ENCODE data around the gene ANAPC2. TPM values are rescaled to one million over a fixed set of nuclear protein-coding genes. Genes with fewer than 3 reads are reported as not detected.

Gene ANAPC2
- total RNA-seq, 1 donor from 2014 or later, result 35.0 TPM

DNA sequence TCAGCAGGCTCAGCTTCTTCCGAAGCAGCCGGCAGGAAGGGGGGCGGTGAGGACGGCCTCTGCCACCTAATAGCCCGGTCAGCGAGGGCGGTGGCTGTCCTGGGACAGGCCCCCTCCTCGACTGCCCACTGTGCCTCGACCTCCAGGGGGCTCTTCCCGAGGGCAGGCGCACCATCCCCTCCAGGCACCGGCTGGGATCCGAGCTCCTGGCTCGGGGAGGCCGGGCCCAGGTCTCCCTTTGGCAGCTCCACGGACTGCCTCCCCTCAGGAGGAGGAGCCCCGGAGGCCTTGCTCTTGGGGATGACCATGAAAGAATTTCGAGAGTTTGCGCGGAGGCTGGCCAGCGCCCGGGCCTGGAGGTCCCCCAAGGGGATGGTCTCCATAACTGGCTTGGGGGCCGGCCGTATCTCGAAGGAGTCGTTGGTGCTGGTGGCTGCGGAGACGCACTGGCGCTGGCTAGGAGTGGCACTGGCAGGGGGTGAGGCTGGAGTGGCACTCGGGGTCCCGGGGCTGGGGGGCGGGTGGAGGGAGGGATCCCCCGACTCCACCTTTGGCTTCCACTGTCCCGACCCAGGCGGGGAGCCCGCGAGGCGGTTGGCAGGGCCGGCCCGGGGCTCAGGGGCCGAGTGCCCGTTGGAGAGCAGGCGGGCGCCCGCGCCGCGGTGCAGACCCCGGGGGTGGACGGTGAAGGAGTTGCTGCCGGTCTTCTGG lies 11.2 kb upstream of the ANAPC2 start:
- DNase-seq (ENCODE audit: missing footprints) (no peak), ATAC-seq (no peak)
- intact Hi-C loops (cut with DNase I), result no loop called here

DNA sequence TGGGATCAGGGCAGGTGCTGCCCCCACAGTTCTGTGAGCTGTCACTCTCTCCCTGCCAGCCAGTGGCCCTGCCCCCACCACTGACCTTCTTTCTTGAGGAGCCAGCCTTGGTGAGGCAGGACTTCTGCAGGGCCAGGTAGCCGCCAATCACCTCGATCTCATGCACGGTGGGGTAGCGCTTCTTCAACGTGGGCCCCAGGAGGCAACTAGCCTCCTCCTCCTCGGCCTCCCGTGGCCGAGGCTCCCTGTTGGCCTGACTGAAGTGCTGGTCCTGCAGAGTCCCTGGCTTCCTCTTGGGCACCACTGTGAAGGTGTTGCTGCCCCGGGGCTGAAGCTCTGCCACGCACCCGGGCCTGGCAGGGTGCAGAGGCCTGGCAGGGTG lies 10.5 kb upstream of the ANAPC2 start:
- ATAC-seq, result no peak
- no peak for DNase-seq (ENCODE audit: missing footprints)
- intact Hi-C loops (cut with DNase I), result no loop called here

DNA sequence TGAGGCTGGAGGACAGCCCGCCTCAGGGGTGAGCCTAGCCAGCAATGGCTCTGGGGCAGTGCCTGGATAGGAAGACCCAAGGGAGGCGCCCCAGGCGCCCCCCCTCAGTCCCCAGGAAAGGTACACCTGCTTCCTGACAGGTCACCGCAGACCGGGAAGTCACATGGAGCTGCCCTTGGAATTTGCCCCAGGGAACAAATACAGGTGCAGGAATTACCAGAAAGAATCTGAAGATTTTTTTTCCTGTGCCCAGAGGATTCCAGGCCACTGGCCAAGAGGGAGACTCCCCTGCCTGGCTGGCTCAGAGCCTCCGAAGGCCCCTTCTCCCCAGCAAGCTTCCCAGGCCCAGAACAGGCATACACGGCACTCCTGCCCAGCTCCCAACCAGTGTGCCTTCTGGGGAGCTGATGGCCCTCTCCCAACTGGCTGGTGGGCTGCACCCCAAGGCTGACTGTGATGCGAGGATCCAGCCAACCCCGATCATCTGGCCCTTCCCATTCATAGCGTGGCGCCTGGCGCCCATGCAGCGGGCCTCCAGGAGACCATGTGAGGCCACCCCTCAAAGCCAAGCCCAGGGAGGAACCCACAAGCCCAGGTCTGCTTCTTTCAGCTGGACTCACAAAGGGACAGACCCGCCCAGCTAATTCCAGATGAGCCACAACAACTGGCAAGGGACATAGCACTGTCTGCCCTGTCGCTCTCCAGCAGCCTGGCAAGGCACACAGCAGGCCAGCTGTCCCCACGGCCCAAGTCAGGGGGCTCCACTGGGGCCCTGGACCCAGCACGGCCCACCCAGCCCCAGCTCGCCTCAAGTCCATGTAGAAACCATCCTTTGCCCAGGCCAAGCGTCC lies 9.9 kb upstream of the ANAPC2 start:
- no peak for DNase-seq (ENCODE audit: missing footprints)
- intact Hi-C loops (cut with DNase I), result no loop called here

DNA sequence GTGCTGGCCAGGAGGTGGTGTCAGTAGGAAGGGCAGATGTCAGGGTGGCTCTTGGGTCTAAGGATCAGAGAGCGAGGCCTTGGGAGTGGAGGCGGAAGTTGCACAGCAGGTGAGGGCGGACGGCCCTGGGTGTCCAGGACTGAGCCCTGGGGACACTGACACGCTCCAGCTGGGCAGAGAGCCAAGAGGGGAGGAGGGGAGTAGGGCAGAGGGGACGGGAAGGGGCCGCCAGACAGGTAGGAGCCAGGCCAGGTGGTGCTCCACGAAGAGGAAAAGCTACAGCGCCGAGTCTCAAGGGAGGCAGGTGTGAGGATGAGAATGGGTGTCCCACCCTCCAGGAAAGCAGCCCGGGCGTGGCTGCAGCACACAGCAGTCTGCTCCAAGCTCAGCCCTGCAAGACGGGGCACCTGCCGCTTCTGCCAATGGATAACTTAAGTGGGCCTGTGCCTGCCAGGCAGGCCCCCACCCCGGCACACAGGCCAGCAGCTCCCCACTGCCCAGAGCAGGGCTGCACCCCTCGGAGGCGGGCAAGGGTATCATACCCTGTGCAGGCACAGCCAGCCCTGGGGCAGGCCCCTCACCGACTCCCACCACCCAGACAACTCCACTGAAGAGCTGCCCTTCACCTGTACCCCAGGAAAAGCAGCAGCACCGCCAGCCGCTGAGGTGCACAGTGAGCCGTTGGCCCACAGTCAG lies 7.3 kb upstream of the ANAPC2 start:
- ATAC-seq, result no peak
- intact Hi-C loops (cut with DNase I), result no loop called here
- DNase-seq (ENCODE audit: missing footprints), result no peak

More for the DNA sequence above, 9.9 kb upstream of the ANAPC2 start:
- ATAC-seq, result no peak

DNA sequence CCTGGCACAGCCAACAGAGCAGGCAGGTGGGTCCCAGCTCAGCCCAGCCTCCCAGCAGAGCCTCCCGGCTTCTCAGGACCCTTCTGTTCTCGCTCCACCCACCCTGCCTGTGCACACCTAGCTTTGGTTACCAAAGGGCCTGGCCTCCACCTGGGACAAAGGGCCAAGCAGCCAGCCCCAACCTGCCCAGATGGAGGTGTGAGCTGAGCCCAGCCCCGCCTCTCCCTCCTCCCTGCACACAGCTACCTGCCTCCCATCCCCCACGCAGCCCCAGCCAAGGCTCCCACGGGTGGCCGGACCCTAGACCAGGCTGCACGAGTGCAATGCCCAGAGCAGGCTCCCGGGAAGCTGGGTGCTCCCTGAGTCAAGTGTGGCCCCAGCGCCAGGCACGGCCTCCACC lies 6.5 kb upstream of the ANAPC2 start:
- ATAC-seq, result no peak
- intact Hi-C loops (cut with DNase I), result no loop called here
- no peak for DNase-seq (ENCODE audit: missing footprints)

DNA sequence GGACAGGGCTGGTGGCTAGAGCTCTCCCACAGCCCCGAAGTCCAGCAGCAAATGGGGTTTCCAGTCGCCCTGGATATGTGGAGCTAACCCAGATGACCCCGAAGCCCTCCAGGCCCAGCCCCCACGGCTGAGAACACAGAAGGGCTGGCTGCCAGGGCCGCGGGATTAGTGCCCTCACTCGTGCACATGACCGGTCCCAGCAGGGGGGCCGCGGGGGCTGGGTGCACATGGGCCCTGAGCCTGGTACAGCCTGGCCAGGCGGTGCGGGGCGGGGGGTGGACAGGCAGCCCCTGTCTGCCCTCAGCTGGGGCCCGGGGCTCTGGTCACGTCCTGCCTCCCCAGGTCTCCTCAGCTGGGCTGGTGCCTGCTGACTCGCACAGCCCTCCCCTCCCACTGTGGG lies 6.0 kb upstream of the ANAPC2 start:
- intact Hi-C loops (cut with DNase I), result no loop called here
- DNase-seq (ENCODE audit: missing footprints) (peak; percentile 77), ATAC-seq (peak; percentile 76)

DNA sequence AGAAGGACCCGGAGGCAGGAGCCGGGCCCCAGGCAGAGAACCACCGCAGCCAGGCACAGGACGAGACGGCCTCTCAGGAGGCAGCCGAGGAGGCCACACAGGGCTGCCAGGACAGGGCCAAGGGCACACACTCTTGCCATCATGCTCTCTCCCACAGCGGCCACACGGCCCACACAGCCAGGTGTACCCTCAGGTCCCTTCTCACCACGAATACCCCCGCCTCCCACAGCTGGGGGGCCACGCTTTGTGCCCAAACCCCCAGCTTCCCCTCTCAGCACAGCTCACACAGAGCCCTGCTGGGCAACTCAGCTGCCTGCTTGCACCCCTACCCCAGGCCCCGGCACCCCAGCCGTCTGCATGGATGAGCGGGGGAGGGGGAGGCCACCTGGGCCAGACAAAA lies 5.4 kb upstream of the ANAPC2 start:
- intact Hi-C loops (cut with DNase I), result no loop called here
- no peak for DNase-seq (ENCODE audit: missing footprints)
- ATAC-seq, result no peak

DNA sequence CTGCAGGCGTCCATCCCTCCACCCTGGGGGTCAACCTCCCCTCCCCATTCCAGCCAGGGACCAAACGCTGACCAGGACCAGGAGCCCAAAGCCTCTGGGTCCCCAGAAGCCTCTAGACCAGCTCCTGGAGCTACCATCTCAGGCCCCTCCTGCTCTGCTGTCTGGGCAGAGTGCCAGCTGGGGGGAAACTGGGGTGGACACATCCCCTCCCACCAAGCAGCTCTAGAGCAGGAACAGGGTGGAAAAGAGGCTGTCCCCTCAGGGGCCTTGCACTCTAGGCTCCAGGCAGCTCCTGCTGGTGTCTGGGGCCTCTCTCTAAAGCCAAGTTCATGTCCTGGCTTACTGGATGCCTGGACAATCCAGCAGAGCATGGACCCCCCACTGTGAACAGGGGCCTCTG lies 4.5 kb upstream of the ANAPC2 start:
- DNase-seq (ENCODE audit: missing footprints) (no peak), ATAC-seq (no peak)
- intact Hi-C loops (cut with DNase I), result no loop called here

DNA sequence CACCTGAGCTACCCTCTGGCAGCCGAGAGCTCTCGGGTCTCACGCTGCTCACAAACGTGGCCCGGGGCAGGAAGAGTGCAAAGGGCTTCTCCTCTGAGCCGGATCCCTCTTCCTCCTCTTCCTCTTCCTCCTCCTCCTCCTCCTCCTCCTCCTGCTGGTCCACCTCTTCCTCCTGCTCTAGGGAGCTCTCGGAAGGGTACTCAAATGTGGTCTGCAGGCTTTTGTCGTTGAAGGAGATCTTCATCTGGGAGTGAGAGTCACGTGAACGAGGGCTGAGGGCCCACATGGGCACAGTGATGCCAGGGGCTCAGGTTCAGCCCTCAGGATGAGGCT lies 4.1 kb upstream of the ANAPC2 start:
- ATAC-seq (no peak), DNase-seq (ENCODE audit: missing footprints) (no peak)
- intact Hi-C loops (cut with DNase I), result no loop called here

DNA sequence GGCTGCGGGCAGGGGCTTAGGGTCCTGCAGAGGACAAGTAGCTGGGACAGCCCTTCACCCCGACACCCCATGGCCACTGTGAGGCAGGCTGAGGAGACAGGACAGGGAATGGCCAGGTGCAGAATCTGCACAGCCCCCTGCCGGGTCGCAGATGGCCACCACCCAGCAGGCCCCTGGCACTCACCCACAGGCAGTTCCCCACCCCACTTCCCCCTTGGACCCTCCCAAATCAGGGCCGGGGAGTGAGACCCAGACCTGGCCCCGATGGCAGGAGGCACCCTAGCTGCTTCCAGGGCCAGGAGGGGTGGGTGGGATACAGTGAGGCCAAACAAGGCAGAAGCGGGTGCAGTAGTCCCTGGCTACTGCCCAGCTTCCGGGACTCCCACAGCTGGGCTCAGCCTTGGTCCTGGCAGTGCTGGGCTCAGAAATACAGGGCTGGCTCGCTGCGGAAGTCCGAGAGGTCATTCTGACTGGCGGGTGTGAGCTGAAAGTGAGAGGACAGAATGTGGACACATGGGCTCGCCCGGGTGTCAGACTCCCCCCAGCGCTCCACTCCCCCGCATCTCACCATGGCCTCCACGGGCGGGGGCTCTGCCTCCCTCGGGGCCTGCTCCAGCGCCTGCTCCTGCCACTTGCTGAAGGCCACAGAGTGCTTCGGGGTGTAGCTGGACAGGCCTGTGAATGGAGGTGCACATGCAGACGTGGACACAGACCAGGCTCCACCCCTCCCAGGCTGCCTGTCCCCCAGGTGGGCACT lies 3.5 kb upstream of the ANAPC2 start:
- ATAC-seq, result no peak
- no peak for DNase-seq (ENCODE audit: missing footprints)
- intact Hi-C loops (cut with DNase I), result no loop called here

DNA sequence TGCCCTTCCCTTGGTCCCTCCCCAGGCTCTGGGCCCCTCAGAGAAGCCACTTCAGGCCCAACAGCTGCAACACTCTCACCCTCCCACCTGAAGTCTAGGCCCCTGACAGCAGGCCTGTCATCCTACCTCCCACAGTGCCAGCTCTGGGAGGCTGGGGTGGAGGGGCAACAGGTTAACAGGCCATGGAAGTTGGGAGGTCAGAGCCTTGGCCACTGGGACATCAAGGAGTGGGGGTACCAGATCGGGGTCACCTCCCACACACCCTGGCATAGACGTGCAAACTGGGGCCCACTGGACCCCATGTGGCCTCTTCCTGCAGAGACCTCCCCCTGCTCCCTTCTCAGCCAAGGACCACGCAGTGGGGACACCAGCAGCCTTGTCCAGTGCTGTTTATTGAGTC lies 2.9 kb upstream of the ANAPC2 start:
- intact Hi-C loops (cut with DNase I), result no loop called here
- DNase-seq (ENCODE audit: missing footprints), result no peak

DNA sequence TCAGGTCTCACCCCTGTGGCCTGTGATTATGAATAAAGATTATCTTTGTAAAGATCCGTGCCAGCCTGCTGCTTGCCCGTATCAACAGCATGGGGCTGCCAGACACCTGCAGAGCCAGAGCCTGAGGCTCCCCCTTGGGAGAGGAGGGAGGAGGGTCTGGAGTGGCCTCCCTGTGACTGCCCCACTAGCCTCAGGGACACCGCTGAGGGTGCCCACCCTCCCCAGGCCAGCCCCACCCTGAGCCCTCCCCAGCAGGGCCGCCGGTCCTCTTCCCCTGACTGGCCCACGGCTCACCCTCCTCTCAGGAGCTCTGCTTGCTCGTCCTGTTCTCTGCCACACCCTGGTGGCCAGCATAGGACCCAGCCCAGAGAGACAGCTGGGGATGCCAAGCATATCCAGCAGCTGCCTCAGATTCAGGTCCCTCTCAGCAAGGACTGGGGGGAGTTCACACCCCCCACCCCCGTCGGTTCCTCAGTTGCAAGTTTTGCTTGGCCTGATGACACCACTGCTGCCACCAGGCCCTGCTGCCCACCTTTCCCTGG lies 2.0 kb upstream of the ANAPC2 start:
- ATAC-seq (no peak), DNase-seq (ENCODE audit: missing footprints) (no peak)
- intact Hi-C loops (cut with DNase I), result no loop called here

More for the DNA sequence above, 2.9 kb upstream of the ANAPC2 start:
- no peak for ATAC-seq

DNA sequence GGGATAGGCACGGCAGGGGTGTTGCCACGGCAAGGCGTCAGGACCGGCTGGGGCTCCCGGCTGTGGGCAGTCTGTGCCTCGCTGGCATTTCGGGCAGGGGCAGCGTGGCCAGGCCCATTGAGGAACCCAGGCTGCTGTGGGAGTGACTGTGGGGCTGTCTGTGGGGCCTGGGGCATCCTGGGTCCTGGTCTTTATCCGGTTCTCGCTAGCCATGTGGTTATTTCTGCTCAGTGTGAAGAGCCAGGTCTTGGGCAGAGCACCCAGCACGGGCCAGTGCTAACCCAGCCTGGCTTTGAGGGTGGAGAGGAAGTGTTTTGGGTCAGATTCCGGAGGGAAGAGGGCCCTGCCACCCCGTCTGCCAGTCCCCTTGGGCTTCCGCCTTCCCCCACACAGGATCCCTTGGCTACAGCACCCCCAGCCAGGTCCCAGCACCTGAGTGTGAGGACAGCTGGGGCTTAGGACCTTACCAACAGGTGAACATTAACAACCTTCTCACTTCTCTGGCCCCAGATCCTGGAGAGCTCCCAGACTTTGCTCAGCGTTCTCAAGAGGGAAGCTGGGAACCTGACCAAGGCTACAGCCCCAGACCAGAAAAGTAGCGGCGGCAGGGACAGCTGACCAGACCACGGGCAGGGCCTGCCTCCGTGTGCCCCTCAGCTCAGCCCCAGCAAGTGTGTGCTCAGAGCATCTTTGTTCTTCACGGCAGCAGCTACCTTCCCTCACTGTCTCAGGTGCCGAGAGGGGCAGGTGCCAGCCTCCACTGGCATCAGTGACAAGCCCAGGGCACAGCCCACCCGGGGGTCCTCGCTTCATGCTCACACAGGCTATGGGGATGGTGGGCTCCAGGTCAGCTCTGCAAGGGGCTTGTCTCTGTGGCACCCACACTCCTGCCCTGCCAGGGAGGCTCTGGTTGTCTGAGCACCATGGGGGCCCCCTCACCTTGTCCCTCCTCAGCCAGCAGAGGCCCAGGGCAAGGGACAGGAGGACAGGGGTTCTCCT lies 1.2 kb upstream of the ANAPC2 start:
- no peak for DNase-seq (ENCODE audit: missing footprints)
- no peak for ATAC-seq
- intact Hi-C loops (cut with DNase I), result loop anchor here (2.0 to 5.0 kb wide), 5 partner anchors 15 to 75 kb away; partner anchors contain the start of genes DPP7, NDOR1, RNF208 and TMEM203

DNA sequence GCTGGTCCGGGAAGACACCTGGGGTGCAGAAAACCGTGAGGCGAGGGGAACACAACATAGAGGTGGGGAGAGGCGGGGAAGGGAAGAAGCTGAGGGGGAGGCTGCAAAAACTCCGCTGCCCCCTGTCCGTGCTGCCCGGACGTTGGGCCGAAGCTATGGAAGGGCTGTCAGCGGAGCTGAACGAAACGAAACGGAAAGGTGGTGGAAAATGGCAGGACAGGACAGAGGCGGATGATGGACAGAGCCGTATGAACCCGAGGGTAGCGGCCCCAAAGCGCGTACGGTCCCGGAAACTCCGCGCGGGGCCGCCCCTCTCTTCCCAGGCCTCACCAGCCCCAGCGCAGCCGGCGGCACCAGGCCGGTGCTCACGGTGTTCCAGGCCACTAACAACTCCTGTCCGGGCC lies 272 bp downstream of the ANAPC2 start:
- intact Hi-C loops (cut with DNase I), result loop anchor here (2.0 to 5.0 kb wide), 5 partner anchors 17 to 73 kb away; partner anchors contain the start of genes DPP7, NDOR1, RNF208 and TMEM203
- DNase-seq (ENCODE audit: missing footprints) (no peak), ATAC-seq (peak; percentile 6)

DNA sequence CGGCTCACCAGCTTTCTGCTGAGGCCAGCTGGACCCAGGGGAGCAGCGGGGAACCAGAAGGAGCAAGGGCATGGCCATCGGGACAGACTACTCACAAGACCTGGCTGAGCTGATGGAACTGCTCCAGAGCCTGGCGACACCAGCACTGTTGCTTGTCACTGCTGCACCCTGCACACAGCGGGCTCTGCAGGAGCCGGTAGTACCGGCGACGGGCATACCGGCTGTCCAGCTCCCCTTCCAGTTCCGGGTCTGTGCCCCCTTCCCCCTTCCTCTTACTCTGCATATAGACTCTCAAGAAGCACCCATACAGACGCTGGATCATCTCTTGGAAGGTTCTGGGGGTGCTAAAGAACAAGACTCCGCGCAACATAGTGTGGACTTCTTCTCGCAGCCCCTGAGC lies 974 bp downstream of the ANAPC2 start:
- intact Hi-C loops (cut with DNase I), result loop anchor here (5.0 kb wide), 2 partner anchors 50 to 60 kb away; no protein-coding TSS in a partner anchor
- DNase-seq (ENCODE audit: missing footprints), result no peak
- ATAC-seq, result no peak

DNA sequence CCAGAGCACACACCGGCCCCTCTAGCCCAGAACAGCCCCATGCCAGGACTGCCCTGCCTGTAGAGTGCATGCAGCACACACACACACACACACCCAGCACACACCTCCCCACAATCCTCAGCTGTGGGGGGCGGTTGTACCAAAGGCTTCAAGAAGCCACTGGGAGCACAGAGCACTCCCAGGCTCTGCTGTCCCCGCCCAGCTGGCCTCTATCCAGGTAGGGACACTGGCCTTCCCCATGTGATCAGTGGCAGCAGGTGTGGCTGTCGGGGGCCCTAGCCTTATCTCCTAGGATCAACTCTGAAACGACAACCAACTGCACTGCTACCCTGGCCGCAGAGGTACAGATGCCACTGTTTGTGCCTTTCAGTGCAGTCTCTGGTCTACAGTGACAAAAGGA lies 2.0 kb downstream of the ANAPC2 start:
- no peak for DNase-seq (ENCODE audit: missing footprints)
- ATAC-seq, result no peak
- intact Hi-C loops (cut with DNase I), result loop anchor here (5.0 kb wide), 2 partner anchors 51 to 59 kb away; no protein-coding TSS in a partner anchor

DNA sequence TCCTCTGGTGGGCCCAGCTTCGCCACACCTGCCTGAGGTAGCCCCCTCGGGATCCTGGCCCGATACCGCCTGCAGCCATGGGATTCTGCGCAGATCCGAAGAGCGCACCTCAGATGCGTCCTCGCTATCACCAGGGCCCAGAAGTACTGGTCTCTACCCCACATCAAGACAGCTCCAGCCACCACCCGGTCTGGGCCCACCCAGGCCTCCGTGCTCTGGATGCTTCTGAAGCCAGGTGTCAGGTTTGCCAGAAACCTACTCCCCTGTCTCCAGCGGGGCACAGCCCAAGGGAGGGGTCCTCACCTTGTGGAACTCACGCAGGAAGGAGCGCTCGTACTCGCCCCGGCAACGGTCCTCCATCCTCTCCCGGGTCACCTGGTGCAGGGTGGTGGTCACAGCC lies 2.4 kb downstream of the ANAPC2 start:
- intact Hi-C loops (cut with DNase I), result loop anchor here (5.0 kb wide), 2 partner anchors 51 to 59 kb away; no protein-coding TSS in a partner anchor
- ATAC-seq (no peak), DNase-seq (ENCODE audit: missing footprints) (no peak)

Measured in Right ventricle myocardium inferior (tissue), 1 donor.